PFSK-1 (cell line): Measurements from ENCODE around the gene APOBEC3F.
"Not testable (repeated sequence)": the region's sequence is repeated elsewhere in the genome, so short reads cannot be mapped to it uniquely, and the experiment has no call there.

Source experiments
- FOXP2 ChIP-seq: optimal IDR thresholded peaks from 2 replicates; pipeline ENCODE3; 2011; ENCODE audit warnings: borderline replicate concordance, control low read depth, inconsistent platforms; ENCODE audit not compliant: insufficient read depth; ENCODE audit errors: extremely low read length, extremely low read depth
- POLR2AphosphoS5 ChIP-seq: IDR thresholded peaks from 2 replicates; pipeline ENCODE4 v1.6.1; 2012; ENCODE audit warnings: low read depth, mild to moderate bottlenecking, control low read depth, low read length, moderate library complexity
- SIN3A ChIP-seq: IDR thresholded peaks from 2 replicates; pipeline ENCODE4 v1.6.1; 2012; ENCODE audit warnings: mild to moderate bottlenecking, low read length, moderate library complexity, borderline replicate concordance; ENCODE audit not compliant: insufficient read depth
- TAF1 ChIP-seq: IDR thresholded peaks from 2 replicates; pipeline ENCODE4 v1.6.1; 2012; ENCODE audit warnings: low read length, control low read depth, borderline replicate concordance; ENCODE audit not compliant: insufficient read depth
- TF ChIP-seq, protein P1 (sequence below), 2 experiments: IDR thresholded peaks; 2 replicates each; pipeline versions ENCODE4 v1.6.1 to v1.8.0; 2011 to 2012; ENCODE audit warnings: low read depth in 2 of 2, low read length in 2 of 2, control low read depth in 1 of 2, inconsistent platforms in 1 of 2, mild to moderate bottlenecking in 1 of 2, moderate library complexity in 1 of 2; ENCODE audit not compliant: insufficient read depth in 1 of 2

The APOBEC3F gene

DNA sequence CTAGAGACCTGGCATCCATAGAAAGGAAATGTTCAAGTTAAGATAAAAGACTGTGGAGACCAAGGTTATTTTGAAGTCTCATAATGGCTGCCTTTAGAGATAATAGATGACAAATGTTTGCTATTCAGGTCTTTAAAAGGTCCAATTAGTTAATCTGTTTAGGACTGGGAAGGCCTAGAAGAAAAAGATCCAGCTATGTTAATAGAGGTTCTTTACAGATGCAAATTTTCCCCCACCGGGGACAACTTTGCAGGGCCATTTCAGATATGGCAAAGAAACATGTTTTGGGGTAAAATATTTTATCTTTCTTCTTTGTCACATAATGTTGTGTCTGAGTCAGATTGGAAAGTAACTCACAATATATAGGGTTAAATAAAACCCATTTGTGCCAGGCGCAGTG is 33.3 kb downstream of the APOBEC3F start:
- TF ChIP-seq, protein P1, sequence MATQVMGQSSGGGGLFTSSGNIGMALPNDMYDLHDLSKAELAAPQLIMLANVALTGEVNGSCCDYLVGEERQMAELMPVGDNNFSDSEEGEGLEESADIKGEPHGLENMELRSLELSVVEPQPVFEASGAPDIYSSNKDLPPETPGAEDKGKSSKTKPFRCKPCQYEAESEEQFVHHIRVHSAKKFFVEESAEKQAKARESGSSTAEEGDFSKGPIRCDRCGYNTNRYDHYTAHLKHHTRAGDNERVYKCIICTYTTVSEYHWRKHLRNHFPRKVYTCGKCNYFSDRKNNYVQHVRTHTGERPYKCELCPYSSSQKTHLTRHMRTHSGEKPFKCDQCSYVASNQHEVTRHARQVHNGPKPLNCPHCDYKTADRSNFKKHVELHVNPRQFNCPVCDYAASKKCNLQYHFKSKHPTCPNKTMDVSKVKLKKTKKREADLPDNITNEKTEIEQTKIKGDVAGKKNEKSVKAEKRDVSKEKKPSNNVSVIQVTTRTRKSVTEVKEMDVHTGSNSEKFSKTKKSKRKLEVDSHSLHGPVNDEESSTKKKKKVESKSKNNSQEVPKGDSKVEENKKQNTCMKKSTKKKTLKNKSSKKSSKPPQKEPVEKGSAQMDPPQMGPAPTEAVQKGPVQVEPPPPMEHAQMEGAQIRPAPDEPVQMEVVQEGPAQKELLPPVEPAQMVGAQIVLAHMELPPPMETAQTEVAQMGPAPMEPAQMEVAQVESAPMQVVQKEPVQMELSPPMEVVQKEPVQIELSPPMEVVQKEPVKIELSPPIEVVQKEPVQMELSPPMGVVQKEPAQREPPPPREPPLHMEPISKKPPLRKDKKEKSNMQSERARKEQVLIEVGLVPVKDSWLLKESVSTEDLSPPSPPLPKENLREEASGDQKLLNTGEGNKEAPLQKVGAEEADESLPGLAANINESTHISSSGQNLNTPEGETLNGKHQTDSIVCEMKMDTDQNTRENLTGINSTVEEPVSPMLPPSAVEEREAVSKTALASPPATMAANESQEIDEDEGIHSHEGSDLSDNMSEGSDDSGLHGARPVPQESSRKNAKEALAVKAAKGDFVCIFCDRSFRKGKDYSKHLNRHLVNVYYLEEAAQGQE (IDR thresholded peaks at IDR 0.05; ENCODE audit: insufficient read depth in 1 of 2, low read depth in 2 of 2, low read length in 2 of 2): no peak
- TF ChIP-seq SIN3A (no peak), POLR2AphosphoS5 (no peak), FOXP2 (no peak), TAF1 (no peak)

DNA sequence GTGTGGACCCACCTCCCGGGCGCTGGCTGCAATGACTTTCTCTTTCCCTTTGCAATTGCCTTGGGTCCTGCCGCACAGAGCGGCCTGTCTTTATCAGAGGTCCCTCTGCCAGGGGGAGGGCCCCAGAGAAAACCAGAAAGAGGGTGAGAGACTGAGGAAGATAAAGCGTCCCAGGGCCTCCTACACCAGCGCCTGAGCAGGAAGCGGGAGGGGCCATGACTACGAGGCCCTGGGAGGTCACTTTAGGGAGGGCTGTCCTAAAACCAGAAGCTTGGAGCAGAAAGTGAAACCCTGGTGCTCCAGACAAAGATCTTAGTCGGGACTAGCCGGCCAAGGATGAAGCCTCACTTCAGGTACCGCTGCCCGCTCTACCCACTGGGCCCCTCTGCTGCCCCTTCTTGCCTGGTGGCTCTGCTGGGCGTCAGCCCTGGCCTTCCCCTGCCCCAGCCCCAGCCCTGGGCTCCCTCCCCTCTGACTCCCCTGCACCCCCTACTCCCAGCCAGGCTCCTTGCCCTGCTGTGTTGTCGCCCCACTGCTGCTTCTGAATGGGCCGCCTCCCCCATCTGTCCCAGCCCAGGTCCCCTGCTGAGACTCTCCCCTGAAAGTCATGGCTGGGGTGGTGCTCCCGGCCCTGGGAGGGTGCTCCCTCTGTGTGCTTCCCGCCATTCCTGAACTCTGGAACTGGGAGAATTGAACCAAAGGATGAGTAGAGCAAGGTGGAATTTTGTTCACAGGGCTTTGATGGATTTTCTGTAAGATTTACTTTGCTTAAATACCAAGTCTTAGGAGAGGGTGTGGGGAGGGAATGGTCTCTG is 36.6 kb downstream of the APOBEC3F start, which contains the start of gene APOBEC3G:
Gene APOBEC3G (plus strand): TSS at position 250 of the 815 bp plus-strand sequence. CDS start 87 bp downstream, at position 337.
- TF ChIP-seq, protein P1 (IDR thresholded peaks at IDR 0.05; ENCODE audit: insufficient read depth in 1 of 2, low read depth in 2 of 2, low read length in 2 of 2): not testable (repeated sequence)
- TF ChIP-seq FOXP2, TAF1: not testable (repeated sequence)

DNA sequence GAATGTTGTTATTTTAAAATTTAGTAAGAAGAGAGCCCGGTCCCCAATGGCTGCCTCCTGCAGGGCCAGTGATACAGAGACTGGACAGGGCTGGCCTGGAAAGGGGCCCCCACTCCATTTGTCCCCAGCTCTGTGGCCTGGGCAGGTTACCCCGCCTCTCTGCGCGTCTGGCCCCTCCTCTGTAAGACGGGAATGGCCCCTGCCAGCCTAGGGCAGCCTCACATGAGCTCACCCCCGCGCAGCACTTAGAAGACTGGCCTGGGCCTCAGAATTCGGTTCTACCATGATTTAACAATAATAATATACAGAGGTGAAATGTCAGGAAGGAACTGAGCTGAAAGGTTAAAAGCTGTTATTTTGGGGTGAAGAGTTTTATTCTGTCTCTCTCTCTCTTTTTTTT is 37.7 kb downstream of the APOBEC3F start:
- no peak for TF ChIP-seq TAF1
- TF ChIP-seq POLR2AphosphoS5: no peak
- TF ChIP-seq, protein P1 (IDR thresholded peaks at IDR 0.05; ENCODE audit: insufficient read depth in 1 of 2, low read depth in 2 of 2, low read length in 2 of 2): no peak
- no peak for TF ChIP-seq SIN3A
- TF ChIP-seq FOXP2: no peak

DNA sequence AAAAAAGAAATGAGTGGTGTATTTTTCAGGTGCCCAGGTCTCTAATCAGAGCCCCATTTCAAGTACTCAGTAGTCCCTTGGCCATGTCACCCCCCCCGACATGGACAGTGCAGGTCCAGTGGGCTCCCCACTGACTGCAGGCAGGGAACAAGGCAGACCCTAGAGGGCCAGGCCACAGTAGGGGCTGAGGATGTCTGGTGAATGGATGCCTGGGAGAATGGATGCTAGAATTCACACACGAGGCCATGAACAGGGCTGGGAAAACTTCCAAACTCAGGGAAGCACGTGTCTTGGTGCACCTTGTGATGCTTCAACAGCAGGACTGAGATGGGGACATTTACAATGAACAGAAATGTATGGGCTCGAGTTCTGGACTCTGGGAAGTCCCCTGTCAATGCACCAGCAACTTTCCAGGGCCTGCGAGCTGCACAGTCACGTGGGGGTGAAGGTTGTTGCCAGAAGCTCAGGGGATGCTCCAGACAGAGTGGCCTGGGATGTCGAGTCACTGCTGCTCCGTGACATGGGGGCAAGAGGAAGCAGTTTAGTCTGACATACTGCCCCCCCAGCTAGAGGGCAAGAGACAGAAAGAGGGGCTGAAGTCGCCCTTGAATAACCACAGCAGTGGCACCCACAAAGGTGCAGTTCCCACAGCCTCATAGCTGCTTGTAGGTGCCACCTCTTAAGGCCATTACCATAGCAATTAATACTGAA is 39.5 kb downstream of the APOBEC3F start:
- TF ChIP-seq, protein P1 (IDR thresholded peaks at IDR 0.05; ENCODE audit: insufficient read depth in 1 of 2, low read depth in 2 of 2, low read length in 2 of 2): no peak
- TF ChIP-seq SIN3A: no peak
- no peak for TF ChIP-seq FOXP2
- TF ChIP-seq POLR2AphosphoS5: no peak
- no peak for TF ChIP-seq TAF1
